H9 (cell line): ENCODE data around the gene THEM5. TPM values are rescaled to one million over a fixed set of nuclear protein-coding genes. Genes with fewer than 3 reads are reported as not detected.

Experiments
- DNase-seq: peaks from one replicate; pipeline ENCODE4 v3.0.0-alpha.2; 2017
- H2AFZ ChIP-seq: one replicate; pipeline ENCODE4 v1.6.1; 2013; ENCODE audit warnings: mild to moderate bottlenecking, low read length, control low read depth, moderate library complexity
- H2AK5ac ChIP-seq: 2 replicates; pipeline ENCODE4 v1.6.1; 2013; ENCODE audit warnings: low read length, control low read depth, mixed read lengths; ENCODE audit not compliant: insufficient read length
- H2BK120ac ChIP-seq: one replicate; pipeline ENCODE4 v1.6.1; 2013; ENCODE audit warnings: low read depth, mild to moderate bottlenecking, low read length, control low read depth, inconsistent platforms; ENCODE audit not compliant: poor library complexity, severe bottlenecking
- H2BK12ac ChIP-seq: 2 replicates; pipeline ENCODE4 v1.6.1; 2013; ENCODE audit warnings: low read length, control low read depth, mixed read lengths, low read depth; ENCODE audit not compliant: insufficient read length
- H2BK15ac ChIP-seq: 2 replicates; pipeline ENCODE4 v1.6.1; 2013; ENCODE audit warnings: low read depth, low read length, control low read depth
- H2BK20ac ChIP-seq: one replicate; pipeline ENCODE4 v1.6.1; 2013; ENCODE audit warnings: low read depth, mild to moderate bottlenecking, low read length, control low read depth, inconsistent platforms; ENCODE audit not compliant: poor library complexity, severe bottlenecking
- H2BK5ac ChIP-seq: 2 replicates; pipeline ENCODE4 v1.6.1; 2013; ENCODE audit warnings: low read length, control low read depth, mixed read lengths; ENCODE audit not compliant: insufficient read length
- H3K14ac ChIP-seq: 2 replicates; pipeline ENCODE4 v1.6.1; 2013; ENCODE audit warnings: low read length, control low read depth; ENCODE audit not compliant: insufficient read depth
- H3K18ac ChIP-seq: 2 replicates; pipeline ENCODE4 v1.6.1; 2013; ENCODE audit warnings: low read depth, mild to moderate bottlenecking, mixed read lengths, low read length, control low read depth; ENCODE audit not compliant: insufficient read length
- H3K23ac ChIP-seq: 2 replicates; pipeline ENCODE4 v1.6.1; 2013; ENCODE audit warnings: low read length, control low read depth, mixed read lengths, low read depth; ENCODE audit not compliant: insufficient read length
- H3K23me2 ChIP-seq: 2 replicates; pipeline ENCODE4 v1.6.1; 2013; ENCODE audit warnings: low read depth, mild to moderate bottlenecking, mixed read lengths, low read length, control low read depth; ENCODE audit not compliant: insufficient read length, poor library complexity, severe bottlenecking
- H3K27ac ChIP-seq: 2 replicates; pipeline ENCODE4 v1.5.1; 2013; ENCODE audit warnings: low read length, control low read depth, mixed read lengths, low read depth; ENCODE audit not compliant: insufficient read length
- H3K27me3 ChIP-seq: 2 replicates; pipeline ENCODE4 v1.6.1; 2013; ENCODE audit warnings: low read length, control low read depth, inconsistent platforms; ENCODE audit not compliant: insufficient read depth
- H3K4ac ChIP-seq: 2 replicates; pipeline ENCODE4 v1.6.1; 2013; ENCODE audit warnings: low read depth, mild to moderate bottlenecking, control low read depth, inconsistent platforms, low read length, moderate library complexity
- H3K4me1 ChIP-seq: 2 replicates; pipeline ENCODE4 v1.6.1; 2013; ENCODE audit warnings: low read length, control low read depth, inconsistent platforms; ENCODE audit not compliant: insufficient read depth
- H3K4me2 ChIP-seq: 2 replicates; pipeline ENCODE4 v1.6.1; 2013; ENCODE audit warnings: low read length, control low read depth, mixed read lengths; ENCODE audit not compliant: insufficient read length, insufficient read depth
- H3K56ac ChIP-seq: 2 replicates; pipeline ENCODE4 v1.6.1; 2013; ENCODE audit warnings: low read depth, mild to moderate bottlenecking, mixed read lengths, low read length, control low read depth; ENCODE audit not compliant: insufficient read length
- H3K79me1 ChIP-seq: 2 replicates; pipeline ENCODE4 v1.6.1; 2013; ENCODE audit warnings: low read depth, mild to moderate bottlenecking, moderate library complexity, low read length, control low read depth, inconsistent platforms; ENCODE audit not compliant: insufficient read depth, poor library complexity, severe bottlenecking
- H3K79me2 ChIP-seq: 2 replicates; pipeline ENCODE4 v1.6.1; 2013; ENCODE audit warnings: low read length, control low read depth, inconsistent platforms; ENCODE audit not compliant: insufficient read depth
- H3K9ac ChIP-seq: 2 replicates; pipeline ENCODE4 v1.6.1; 2013; ENCODE audit warnings: low read length, control low read depth, mixed read lengths; ENCODE audit not compliant: insufficient read length; ENCODE audit errors: extremely low read depth
- H3K9me3 ChIP-seq: one replicate; pipeline ENCODE4 v1.6.1; 2013; ENCODE audit warnings: low read depth, low read length, inconsistent platforms; ENCODE audit not compliant: control insufficient read depth
- H3T11ph ChIP-seq: one replicate; pipeline ENCODE4 v1.6.1; 2013; ENCODE audit warnings: mild to moderate bottlenecking, low read length, control low read depth, inconsistent platforms
- H4K20me1 ChIP-seq: one replicate; pipeline ENCODE4 v1.6.1; 2013; ENCODE audit not compliant: control insufficient read depth, insufficient read length, insufficient read depth
- H4K5ac ChIP-seq: 2 replicates; pipeline ENCODE4 v1.6.1; 2013; ENCODE audit warnings: low read depth, mild to moderate bottlenecking, mixed read lengths, low read length, control low read depth; ENCODE audit not compliant: insufficient read length
- H4K8ac ChIP-seq: replicated peaks from 2 replicates; pipeline ENCODE4 v1.6.1; 2013; ENCODE audit warnings: low read length, control low read depth, mixed read lengths, low read depth; ENCODE audit not compliant: insufficient read length
- H4K91ac ChIP-seq: 2 replicates; pipeline ENCODE4 v1.6.1; 2013; ENCODE audit warnings: low read depth, mild to moderate bottlenecking, moderate library complexity, mixed read lengths, low read length, control low read depth; ENCODE audit not compliant: insufficient read length
- H3K27ac Mint-ChIP-seq, 3 experiments: 2 replicates in 2 of 3; 3 replicates in 1 of 3; pipeline ENCODE4 v1.8.0; 2020 to 2021; ENCODE audit warnings: mixed read lengths in 3 of 3, mild to moderate bottlenecking in 1 of 3, moderate library complexity in 1 of 3
- H3K27me3 Mint-ChIP-seq: 2 replicates; pipeline ENCODE4 v1.8.0; 2021; ENCODE audit warnings: low read depth, mild to moderate bottlenecking, moderate library complexity, mixed read lengths
- H3K36me3 Mint-ChIP-seq, 3 experiments: 2 replicates in 2 of 3; 3 replicates in 1 of 3; pipeline ENCODE4 v1.8.0; 2020 to 2021; ENCODE audit warnings: low read depth in 3 of 3, mixed read lengths in 3 of 3; ENCODE audit not compliant: insufficient read depth in 1 of 3
- H3K4me1 Mint-ChIP-seq, 2 experiments: 2 replicates each; pipeline ENCODE4 v1.8.0; 2020; ENCODE audit warnings: mixed read lengths in 2 of 2
- H3K4me3 Mint-ChIP-seq, 2 experiments: 2 replicates in 1 of 2; 3 replicates in 1 of 2; pipeline ENCODE4 v1.8.0; 2020 to 2021; ENCODE audit warnings: mild to moderate bottlenecking in 2 of 2, mixed read lengths in 2 of 2, moderate library complexity in 1 of 2
- H3K9me3 Mint-ChIP-seq, 2 experiments: 2 replicates in 1 of 2; 3 replicates in 1 of 2; pipeline ENCODE4 v1.8.0; 2020; ENCODE audit warnings: mild to moderate bottlenecking in 2 of 2, mixed read lengths in 2 of 2, moderate library complexity in 1 of 2
- WGBS: extraction: QIAGEN DNeasy Blood & Tissue Kit; methylation state at CpG from one replicate; pipeline ENCODE4 v1.1.7; 2013; ENCODE audit warnings: missing lambda C conversion rate, low lambda C conversion rate, mixed read lengths; ENCODE audit not compliant: insufficient read length; ENCODE audit errors: extremely low coverage; 5-methylcytosine and 5-hydroxymethylcytosine counted together
- total RNA-seq: library from RNA; stranded (reverse); gene quantifications from 2 replicates; pipeline ENCODE4 v1.2.1, GENCODE V29; 2021
- TF ChIP-seq, protein P1 (sequence below): fragments of 200-600 bp; sonication (generic); conservative IDR thresholded peaks from 3 replicates; pipeline ENCODE4 v1.8.0; 2021; ENCODE audit warnings: antibody characterized with exemption, mild to moderate bottlenecking

THEM5 gene
- total RNA-seq, 1 experiment from 2014 or later, result not detected

DNA sequence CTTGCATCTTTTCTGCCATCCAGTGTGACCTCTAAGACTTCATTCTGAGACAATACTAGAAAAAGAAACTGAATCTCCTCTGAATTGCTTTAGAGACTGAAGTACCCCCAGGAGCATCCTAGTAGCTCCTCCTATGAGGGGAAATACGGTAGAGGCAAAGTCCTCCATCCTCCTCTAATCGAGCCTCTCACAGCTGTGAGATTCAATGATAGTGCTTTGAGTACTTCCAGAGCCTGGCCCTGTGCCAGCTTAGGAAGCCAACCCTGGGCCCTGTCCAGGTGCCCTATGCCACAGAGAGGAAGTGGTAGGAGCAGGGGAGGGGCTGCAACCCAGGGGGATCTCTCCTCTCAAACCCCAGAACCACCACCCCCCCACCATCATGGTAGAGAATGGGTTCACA is 32.6 kb downstream of the THEM5 start:
- no peak overlapping the region for H3T11ph ChIP-seq
- no peak overlapping the region for H3K23ac ChIP-seq
- no peak overlapping the region for H2AFZ ChIP-seq
- H2BK120ac ChIP-seq, result no peak overlapping the region
- no peak overlapping the region for H2BK5ac ChIP-seq
- H2BK15ac ChIP-seq, result no peak overlapping the region
- no peak overlapping the region for H4K91ac ChIP-seq
- DNase-seq, result no peak
- no peak overlapping the region for H2BK12ac ChIP-seq
- H4K5ac ChIP-seq, result no peak overlapping the region
- no peaks in the 10 kb centered on the region for H3K9me3 ChIP-seq
- no peak overlapping the region for H3K4ac ChIP-seq
- H3K4me1 ChIP-seq, result no peaks in the 10 kb centered on the region
- no peak overlapping the region for H3K14ac ChIP-seq
- TF ChIP-seq, protein P1, sequence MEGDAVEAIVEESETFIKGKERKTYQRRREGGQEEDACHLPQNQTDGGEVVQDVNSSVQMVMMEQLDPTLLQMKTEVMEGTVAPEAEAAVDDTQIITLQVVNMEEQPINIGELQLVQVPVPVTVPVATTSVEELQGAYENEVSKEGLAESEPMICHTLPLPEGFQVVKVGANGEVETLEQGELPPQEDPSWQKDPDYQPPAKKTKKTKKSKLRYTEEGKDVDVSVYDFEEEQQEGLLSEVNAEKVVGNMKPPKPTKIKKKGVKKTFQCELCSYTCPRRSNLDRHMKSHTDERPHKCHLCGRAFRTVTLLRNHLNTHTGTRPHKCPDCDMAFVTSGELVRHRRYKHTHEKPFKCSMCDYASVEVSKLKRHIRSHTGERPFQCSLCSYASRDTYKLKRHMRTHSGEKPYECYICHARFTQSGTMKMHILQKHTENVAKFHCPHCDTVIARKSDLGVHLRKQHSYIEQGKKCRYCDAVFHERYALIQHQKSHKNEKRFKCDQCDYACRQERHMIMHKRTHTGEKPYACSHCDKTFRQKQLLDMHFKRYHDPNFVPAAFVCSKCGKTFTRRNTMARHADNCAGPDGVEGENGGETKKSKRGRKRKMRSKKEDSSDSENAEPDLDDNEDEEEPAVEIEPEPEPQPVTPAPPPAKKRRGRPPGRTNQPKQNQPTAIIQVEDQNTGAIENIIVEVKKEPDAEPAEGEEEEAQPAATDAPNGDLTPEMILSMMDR, result no peak
- H2AK5ac ChIP-seq, result no peak overlapping the region
- H2BK20ac ChIP-seq, result no peak overlapping the region
- Mint-ChIP-seq H3K27ac (no peak overlapping the region), H3K4me3 (no peak overlapping the region), H3K27me3 (peaks cover 4% of the 10 kb centered on the region), H3K4me1 (peaks cover 16 to 21% of the 10 kb centered on the region in 2 experiments), H3K36me3 (no peaks in the 10 kb centered on the region), H3K9me3 (no peaks in the 10 kb centered on the region)
- H4K8ac ChIP-seq, result no peak overlapping the region
- H3K4me2 ChIP-seq, result no peak overlapping the region
- H3K27me3 ChIP-seq, result no peaks in the 10 kb centered on the region
- no CpG with 5 or more reads among the region's 2 CpGs for WGBS
- H3K9ac ChIP-seq, result no peak overlapping the region
- H3K79me2 ChIP-seq, result no peaks in the 10 kb centered on the region
- H3K23me2 ChIP-seq, result no peaks in the 10 kb centered on the region
- no peaks in the 10 kb centered on the region for H3K79me1 ChIP-seq
- no peak overlapping the region for H3K18ac ChIP-seq
- H3K56ac ChIP-seq, result no peak overlapping the region
- H4K20me1 ChIP-seq, result no peaks in the 10 kb centered on the region
- no peak overlapping the region for H3K27ac ChIP-seq
